Activated CD4-positive, CD25-positive, alpha-beta regulatory T cell (primary cell): ENCODE results near the gene EEFSEC.

Experiments used
- DNase-seq, 4 experiments: peaks; one replicate each; lab custom pipeline; 2025; lab: John Stamatoyannopoulos, UW

The EEFSEC gene

DNA sequence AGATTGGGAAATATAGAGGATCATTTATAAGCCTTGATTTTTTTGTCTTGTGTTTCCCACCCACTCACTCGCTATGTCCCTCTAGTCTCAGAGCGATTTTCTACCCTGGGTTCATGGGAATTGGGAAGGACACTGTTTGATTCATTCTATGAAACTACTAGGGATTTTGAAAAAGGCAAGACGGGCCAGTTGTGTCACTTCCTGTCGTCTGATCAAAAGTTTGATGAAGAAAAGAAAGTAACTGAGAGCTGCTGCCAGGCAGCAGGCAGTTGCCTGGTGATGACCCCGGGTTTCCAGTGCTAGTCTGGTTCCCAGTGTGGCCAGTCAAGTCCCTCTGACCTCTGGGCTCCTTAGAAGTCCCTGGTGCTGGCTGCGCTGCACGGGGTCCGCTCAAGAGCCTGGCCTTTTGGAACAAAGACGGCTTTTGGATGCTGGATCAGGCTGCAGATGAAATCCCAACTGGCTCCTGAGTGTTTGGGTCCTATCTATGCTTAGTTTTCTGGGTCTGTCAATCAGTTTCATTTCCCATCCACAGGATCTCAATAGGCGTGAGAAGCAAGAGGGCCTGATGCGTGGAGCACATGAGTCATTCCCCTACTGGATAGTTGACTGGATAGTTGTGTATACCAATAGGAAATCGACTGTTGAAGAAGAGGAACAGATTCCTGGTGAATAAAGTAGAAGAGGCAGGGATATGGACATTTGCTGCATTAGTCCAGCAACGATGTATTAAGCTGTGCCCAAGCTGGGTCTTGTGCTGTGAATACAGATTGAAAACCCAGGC lies 89.7 kb downstream of the EEFSEC start:
- no peak for DNase-seq

DNA sequence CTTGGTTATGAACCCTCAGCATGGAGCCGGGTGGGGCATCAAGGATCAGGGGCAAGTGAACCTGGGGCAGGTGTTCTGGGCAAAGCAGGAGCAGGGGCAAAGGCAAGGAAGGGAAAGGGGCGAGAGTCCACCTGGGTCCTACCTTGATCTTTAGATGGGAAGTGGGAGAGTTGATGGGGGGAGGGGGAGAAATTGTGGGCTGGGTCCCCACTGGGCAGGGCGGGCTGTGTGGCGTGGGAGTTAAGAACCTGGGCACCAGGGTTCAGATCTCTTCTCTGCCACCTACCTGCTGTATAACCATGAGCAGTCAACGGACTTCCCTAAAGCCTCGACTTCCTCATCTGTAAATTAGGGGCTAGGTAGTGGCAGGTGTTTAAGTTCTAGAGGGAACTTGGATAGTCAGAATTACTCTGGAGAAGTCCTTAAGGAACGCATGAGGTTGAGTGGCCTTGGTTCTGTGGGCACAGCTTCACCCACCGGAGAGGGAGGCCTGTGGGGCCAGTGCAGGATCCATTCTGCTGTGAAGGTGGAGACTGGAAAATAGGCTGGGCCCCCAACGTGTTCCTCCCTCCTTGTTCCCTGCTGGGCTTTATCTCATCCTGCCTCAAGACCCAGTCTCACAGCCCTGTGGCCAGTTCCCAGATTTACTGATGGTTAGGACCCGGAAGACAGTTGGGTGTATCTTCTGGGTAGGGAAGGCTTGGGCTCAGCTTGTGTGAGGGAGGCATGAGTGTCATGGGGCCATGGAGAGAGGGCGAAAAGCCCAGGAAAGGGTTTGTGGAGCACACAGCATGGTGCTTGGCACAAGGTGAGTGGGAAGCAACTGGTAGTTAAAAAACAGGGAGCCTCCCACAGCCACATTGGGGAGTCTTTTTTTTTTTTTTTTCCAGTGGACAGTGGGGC lies 90.6 kb downstream of the EEFSEC start:
- no peak for DNase-seq

DNA sequence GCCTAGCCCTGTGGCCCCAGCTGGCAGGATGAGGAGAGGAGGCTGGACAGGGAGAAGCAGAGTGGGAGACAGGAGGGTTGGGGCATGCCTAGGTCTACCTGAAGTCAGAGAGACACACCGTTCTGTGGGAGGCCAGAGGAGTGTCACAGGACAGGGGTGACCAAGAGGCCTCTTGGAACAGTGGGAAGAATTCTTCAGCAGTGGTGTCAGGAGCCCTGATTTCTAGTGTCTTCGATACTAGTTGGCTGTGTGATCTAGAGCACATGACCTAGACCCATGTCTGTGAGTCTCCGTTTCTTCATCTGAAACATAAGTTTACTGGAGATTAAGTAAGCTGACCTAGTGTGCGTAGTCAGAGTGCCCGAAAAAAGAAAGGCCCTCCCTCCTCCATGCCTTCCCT lies 92.2 kb downstream of the EEFSEC start:
- DNase-seq = no peak

GRCh38 chr3:128247666-128248409 lies 94.6 kb downstream of the EEFSEC start:
- no peak for DNase-seq

DNA sequence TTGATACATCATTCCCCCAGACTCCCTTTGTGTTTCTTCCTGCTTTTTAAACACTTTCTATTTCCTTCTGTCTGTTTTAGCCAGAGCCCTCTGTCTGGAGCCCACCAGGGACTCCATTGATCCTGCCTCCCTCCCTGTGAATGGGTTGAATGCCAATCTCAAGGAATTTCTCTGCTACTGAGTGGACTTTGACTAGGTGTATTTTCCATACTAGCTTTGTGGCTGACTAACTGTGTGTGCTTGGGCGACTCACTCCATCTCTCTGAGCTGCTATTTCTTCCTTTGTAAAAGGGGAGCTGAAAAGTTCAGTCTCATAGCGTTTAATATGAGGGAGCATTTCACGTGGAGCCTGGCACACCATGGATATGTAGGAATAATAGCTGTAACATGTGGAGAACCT lies 98.8 kb downstream of the EEFSEC start:
- no peak for DNase-seq

- no peak for DNase-seq
Measured at GRCh38 chr3:128253150-128253549, 99.9 kb downstream of the EEFSEC start.

DNA sequence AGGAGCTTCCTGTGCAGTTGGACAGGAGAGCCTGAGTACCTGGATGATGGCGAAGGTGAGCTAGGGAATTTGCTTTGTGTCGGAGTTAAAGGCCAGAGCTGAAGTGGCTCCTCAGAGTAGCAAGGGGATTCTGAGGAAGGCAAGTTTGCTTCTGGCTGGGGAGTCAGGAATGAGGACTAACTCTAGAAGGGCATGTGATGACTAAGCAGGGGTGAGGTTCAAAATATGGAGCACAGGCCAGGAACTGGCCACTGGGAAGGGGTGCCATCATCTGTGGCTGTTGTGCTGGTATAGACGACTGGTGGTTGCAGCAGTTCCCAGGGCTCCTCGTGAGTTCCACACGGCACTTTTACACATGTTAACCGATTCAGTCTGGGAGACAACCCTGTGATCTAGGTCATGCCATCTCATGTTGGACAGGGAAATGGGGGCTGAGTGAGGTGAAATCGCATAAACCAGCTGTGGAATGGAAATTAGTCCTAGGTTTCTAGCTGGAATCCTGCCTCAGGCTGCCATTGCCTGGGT lies 100.8 kb downstream of the EEFSEC start:
- no peak for DNase-seq

DNA sequence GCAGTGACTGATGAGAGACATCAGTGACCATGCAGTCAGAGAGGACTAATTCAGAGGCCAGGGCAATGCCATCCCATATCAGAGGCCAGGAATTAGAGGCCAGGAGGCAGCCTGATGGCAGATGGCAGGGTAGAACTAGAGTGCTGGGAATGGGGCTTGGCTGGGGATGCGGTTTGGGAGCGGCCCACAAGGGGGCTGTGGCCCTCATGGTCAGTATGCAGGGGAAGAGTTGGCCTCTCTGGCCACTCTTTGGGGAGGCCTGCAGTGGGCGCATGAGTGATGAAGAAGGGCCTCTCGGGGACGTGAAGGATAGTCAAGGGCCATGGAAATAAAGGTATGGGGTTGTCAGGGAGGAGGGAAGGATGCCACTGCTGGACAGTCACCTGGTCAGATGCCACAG lies 101.7 kb downstream of the EEFSEC start:
- no peak for DNase-seq

DNA sequence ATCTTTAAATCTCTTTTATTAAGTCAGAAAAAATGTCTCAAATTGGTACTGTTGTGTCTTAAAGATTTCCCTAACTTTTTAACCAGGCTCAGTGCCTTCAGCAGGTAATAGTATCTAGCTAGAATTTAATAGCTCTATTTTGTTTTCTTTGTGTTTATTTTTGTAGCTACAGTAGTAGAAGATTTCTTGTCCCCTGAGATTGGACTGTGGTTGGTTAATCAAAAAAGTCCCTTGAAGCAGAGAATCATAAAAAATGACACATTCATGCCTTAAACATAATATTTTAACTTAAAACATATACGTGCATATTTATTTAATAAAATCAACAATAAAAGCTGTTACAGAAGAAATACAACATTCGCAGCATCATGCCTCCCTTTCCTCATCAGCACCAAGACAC lies 102.8 kb downstream of the EEFSEC start:
- no peak for DNase-seq

- no peak for DNase-seq
Measured at GRCh38 chr3:128257632-128258031, 104.4 kb downstream of the EEFSEC start.

DNA sequence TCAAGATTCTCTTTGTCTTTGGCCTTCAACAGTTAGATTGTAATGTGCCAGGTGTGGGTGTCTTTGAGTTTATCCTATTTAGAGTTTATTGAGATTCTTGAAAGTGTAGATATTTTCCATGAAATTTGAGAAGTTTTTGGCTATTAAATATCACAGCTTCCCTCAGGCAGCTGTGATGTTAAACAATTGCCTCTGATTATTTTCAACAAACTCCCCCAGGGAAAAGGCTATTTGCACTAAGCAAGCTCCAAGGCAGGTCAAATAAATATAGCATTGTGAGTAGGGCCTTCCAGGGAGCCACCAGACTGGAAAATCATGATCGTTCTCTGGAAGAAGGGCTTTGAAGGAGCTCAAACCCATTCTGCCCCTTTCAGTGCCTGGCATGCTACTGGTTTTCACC lies 107.0 kb downstream of the EEFSEC start:
- no peak for DNase-seq

DNA sequence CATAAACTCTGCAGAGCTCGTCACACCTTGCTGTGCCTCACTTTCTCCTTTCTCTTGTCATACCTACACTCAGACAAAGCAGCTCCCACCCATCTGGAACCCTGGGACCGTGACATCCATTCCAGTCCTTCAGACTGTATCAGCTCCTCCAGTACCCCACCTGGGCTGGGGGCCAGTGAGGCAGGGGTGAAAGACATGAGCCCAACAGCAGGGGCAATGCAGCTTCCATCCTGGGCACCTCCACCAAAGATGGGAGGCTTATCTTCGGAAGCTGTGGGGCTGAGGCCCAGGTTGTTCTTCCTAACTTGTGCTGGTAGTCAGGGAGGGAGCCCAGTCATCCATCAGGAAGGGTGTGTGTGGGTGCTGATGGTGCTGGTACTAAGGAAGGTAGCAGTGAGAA lies 109.2 kb downstream of the EEFSEC start:
- DNase-seq = no peak

- no peak for DNase-seq
Measured at GRCh38 chr3:128263118-128263517, 109.8 kb downstream of the EEFSEC start.

DNA sequence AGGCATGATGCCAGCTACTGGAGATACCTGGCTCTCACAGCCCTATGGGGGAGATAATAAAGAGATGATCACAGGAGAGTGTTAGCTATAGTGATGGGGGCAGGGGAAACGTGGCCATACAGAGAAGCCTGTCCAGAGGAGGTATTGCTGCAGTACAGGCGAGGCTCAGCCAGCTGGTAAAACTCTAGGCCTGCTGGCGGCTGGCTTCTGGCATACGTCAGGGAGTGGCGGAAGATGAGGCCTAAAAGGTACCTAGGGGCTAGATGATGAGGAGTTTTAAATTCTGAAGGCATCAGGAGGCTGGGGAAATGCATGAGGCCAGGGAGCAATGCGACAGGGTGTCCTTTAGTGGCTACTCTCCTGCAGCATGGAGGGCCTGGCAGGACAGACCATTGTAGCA lies 110.7 kb downstream of the EEFSEC start:
- DNase-seq = no peak

DNA sequence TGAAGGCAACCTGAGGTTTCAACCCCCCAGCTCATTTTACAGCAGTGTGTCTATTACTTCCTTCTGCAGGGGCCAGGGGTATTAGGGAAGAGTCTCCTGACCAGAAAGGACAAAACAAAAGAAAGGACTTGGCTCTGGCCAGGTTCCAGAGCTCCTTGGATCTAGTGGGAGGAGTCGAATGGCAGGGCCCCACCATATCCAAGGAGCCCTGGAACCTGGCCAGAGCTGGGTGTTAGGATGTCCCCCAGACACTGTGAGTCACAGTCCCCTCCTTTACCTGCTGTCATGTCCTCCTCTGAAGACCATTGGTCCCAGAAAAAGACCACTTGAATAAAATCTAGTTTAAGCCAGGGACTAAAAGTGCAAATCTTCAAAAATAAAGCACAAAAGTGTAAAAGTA lies 113.2 kb downstream of the EEFSEC start:
- no peak for DNase-seq

- no peak for DNase-seq
Measured at GRCh38 chr3:128267541-128267940, 114.3 kb downstream of the EEFSEC start.

GRCh38 chr3:128269006-128269775 lies 115.9 kb downstream of the EEFSEC start:
- no peak for DNase-seq

GRCh38 chr3:128269796-128270195 lies 116.5 kb downstream of the EEFSEC start:
- no peak for DNase-seq

DNA sequence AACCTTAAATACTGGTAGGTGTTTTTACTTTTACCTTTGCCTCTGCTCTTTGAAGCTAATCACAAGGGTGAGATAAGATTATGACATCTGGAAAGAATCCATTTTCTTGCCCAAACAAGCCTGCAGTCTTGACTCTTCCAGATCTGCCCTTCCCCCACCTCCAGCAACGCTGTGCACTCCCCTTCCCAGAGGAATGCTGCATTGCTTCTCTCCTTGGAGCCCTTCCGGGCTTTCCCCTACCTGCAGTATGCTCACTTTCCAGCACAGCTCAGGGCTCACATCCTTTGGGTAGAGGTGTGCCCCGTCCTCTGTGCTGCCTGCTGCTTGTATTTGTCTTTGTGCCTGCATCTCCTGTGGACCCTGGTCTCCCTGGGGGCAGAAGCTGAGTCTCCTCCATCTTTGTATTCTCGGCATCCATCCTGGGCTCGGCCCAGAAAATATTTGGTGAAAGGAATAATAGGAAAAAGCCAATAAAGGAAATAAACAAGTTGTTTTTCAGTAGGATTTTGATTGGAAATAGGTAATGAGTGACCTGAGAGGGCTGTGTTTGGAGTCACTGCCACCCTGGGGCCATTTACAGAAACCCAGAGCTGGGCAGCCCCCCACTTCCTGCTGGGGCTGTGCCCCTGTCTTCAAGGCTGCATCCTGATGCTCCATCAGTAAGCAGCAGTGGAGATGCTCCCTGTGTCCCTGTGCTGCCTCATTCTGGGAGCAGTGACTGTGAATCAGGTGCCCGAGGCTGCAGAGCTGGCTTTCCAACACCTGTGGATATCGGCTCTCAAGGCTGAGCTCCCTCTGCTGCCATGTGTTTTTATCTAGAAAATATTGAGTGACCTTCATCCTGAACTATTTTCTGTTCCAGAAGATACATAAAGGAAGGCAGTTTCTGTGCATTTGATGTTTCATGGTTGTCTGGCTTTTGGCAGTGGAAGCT lies 117.5 kb downstream of the EEFSEC start:
- no peak for DNase-seq
